ENCODE measurements around the gene PLCL1. TPM values are rescaled to one million over a fixed set of nuclear protein-coding genes. Genes with fewer than 3 reads are reported as not detected.
A peak's percentile ranks its signal among the peaks of the same experiment; 100 is the strongest.

Gene PLCL1
- polyA plus RNA-seq, 1 donor from 2014 or later = 0.23 TPM

GRCh38 chr2:197857476-197858107 is 53.2 kb downstream of the PLCL1 start:
- Mint-ChIP-seq H3K4me3 (no peak overlapping the region), H3K9me3 (peaks cover 0 to 10% (median 0%) of the 10 kb centered on the region in 3 donors), H3K27ac (no peak overlapping the region), H3K4me1 (peaks cover 0 to 6% (median 2%) of the 10 kb centered on the region in 3 donors), H3K27me3 (peaks cover 1% of the 10 kb centered on the region), H3K36me3 (no peaks in the 10 kb centered on the region)

DNA sequence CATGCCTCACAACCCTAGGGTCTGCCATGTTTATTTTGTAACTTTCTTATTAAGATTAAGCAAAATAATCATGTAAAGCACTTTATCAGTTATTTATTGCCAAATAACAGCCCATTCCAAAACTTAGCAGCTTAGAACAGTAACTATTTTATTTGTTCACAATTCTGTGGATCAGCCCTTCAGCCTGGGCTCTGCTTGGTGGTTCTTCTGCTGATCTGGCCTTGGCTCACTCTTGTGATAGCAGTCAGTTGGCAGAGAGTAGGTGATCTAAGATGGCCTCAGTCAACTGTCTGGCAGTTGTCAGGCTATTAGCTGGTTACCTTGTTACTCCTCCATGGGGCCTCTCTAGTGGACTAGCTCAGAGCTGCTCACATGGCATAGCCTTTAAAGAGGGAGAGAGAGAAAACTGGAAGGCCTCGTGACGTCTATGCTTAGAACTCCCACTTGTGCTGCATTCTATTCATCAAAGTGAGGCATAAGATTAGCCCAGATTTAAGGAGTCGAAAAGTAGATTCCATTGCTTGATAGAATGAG is 54.3 kb downstream of the PLCL1 start:
- peaks cover 0 to 6% (median 2%) of the 10 kb centered on the region in 3 donors for H3K4me1 Mint-ChIP-seq
- H3K27me3 Mint-ChIP-seq = peaks cover 1% of the 10 kb centered on the region

GRCh38 chr2:197862246-197862955 is 58.0 kb downstream of the PLCL1 start:
- Mint-ChIP-seq H3K27ac (no peak overlapping the region), H3K9me3 (peaks cover 0 to 10% (median 0%) of the 10 kb centered on the region in 3 donors), H3K36me3 (no peaks in the 10 kb centered on the region), H3K4me1 (peaks cover 0 to 6% (median 2%) of the 10 kb centered on the region in 3 donors), H3K27me3 (peaks cover 1% of the 10 kb centered on the region), H3K4me3 (no peak overlapping the region)

More for the DNA sequence above, 54.3 kb downstream of the PLCL1 start:
- no peaks in the 10 kb centered on the region for H3K36me3 Mint-ChIP-seq
- no peak overlapping the region for H3K4me3 Mint-ChIP-seq
- H3K9me3 Mint-ChIP-seq = peaks cover 0 to 10% (median 0%) of the 10 kb centered on the region in 3 donors
- no peak overlapping the region for H3K27ac Mint-ChIP-seq

GRCh38 chr2:197863744-197864143 is 59.4 kb downstream of the PLCL1 start:
- H3K27me3 Mint-ChIP-seq = peaks cover 1% of the 10 kb centered on the region
- H3K4me1 Mint-ChIP-seq = no peaks in the 10 kb centered on the region
- H3K4me3 Mint-ChIP-seq = no peak overlapping the region
- peaks cover 0 to 10% (median 0%) of the 10 kb centered on the region in 3 donors for H3K9me3 Mint-ChIP-seq
- H3K27ac Mint-ChIP-seq = no peak overlapping the region
- H3K36me3 Mint-ChIP-seq = no peaks in the 10 kb centered on the region

GRCh38 chr2:197866455-197866854 is 62.1 kb downstream of the PLCL1 start:
- Mint-ChIP-seq H3K27ac (no peak overlapping the region), H3K27me3 (peaks cover 1% of the 10 kb centered on the region), H3K9me3 (no peaks in the 10 kb centered on the region), H3K36me3 (no peaks in the 10 kb centered on the region), H3K4me1 (no peaks in the 10 kb centered on the region), H3K4me3 (no peak overlapping the region)

DNA sequence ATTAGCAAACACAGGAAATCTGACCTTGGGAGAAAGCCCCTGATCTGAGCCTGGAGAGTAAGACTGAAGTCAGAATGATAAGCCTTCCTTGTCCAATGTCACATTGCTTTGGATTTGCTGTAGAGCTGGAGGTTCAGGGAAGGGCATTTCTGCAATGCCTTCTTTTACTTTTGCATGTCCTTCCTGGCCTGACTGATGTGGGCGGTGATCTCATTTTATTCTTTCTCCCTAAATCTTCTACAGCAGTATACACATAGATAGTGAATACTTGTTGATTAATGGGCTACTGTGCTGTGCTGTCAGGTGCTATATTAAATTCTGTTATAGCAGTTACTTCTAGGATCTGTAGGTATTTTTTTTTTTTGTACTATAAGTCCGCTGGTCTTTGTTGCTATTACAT is 62.6 kb downstream of the PLCL1 start:
- no peaks in the 10 kb centered on the region for H3K4me1 Mint-ChIP-seq
- no peak overlapping the region for H3K4me3 Mint-ChIP-seq
- H3K27me3 Mint-ChIP-seq = peaks cover 1% of the 10 kb centered on the region
- H3K27ac Mint-ChIP-seq = no peak overlapping the region
- H3K9me3 Mint-ChIP-seq = no peaks in the 10 kb centered on the region
- no peaks in the 10 kb centered on the region for H3K36me3 Mint-ChIP-seq

- no peaks in the 10 kb centered on the region for H3K36me3 Mint-ChIP-seq
- no peaks in the 10 kb centered on the region for H3K9me3 Mint-ChIP-seq
- H3K4me1 Mint-ChIP-seq = no peaks in the 10 kb centered on the region
- no peak overlapping the region for H3K27ac Mint-ChIP-seq
- H3K4me3 Mint-ChIP-seq = no peak overlapping the region
- no peaks in the 10 kb centered on the region for H3K27me3 Mint-ChIP-seq
Measured at GRCh38 chr2:197867624-197868023, 63.2 kb downstream of the PLCL1 start.

GRCh38 chr2:197868206-197868605 is 63.8 kb downstream of the PLCL1 start:
- Mint-ChIP-seq H3K9me3 (no peaks in the 10 kb centered on the region), H3K4me1 (no peaks in the 10 kb centered on the region), H3K27me3 (no peaks in the 10 kb centered on the region), H3K36me3 (no peaks in the 10 kb centered on the region), H3K4me3 (no peak overlapping the region), H3K27ac (no peak overlapping the region)

GRCh38 chr2:197869041-197869440 is 64.6 kb downstream of the PLCL1 start:
- H3K36me3 Mint-ChIP-seq = no peaks in the 10 kb centered on the region
- no peaks in the 10 kb centered on the region for H3K27me3 Mint-ChIP-seq
- no peak overlapping the region for H3K4me3 Mint-ChIP-seq
- no peak overlapping the region for H3K27ac Mint-ChIP-seq
- H3K4me1 Mint-ChIP-seq = no peaks in the 10 kb centered on the region
- H3K9me3 Mint-ChIP-seq = no peaks in the 10 kb centered on the region

- no peak overlapping the region for H3K4me3 Mint-ChIP-seq
- no peaks in the 10 kb centered on the region for H3K27me3 Mint-ChIP-seq
- H3K27ac Mint-ChIP-seq = peak overlapping the region in 1 of 3 donors; percentile 60
- no peaks in the 10 kb centered on the region for H3K9me3 Mint-ChIP-seq
- H3K4me1 Mint-ChIP-seq = no peaks in the 10 kb centered on the region
- H3K36me3 Mint-ChIP-seq = no peaks in the 10 kb centered on the region
Measured at GRCh38 chr2:197869501-197870111, 65.2 kb downstream of the PLCL1 start.

GRCh38 chr2:197870137-197870536 is 65.7 kb downstream of the PLCL1 start:
- no peak overlapping the region for H3K4me3 Mint-ChIP-seq

GRCh38 chr2:197871780-197872456 is 67.5 kb downstream of the PLCL1 start:
- no peaks in the 10 kb centered on the region for H3K9me3 Mint-ChIP-seq
- H3K27me3 Mint-ChIP-seq = no peaks in the 10 kb centered on the region
- H3K4me1 Mint-ChIP-seq = no peaks in the 10 kb centered on the region
- H3K4me3 Mint-ChIP-seq = no peak overlapping the region
- no peak overlapping the region for H3K27ac Mint-ChIP-seq
- H3K36me3 Mint-ChIP-seq = no peaks in the 10 kb centered on the region

More at GRCh38 chr2:197870137-197870536, 65.7 kb downstream of the PLCL1 start:
- no peaks in the 10 kb centered on the region for H3K36me3 Mint-ChIP-seq
- H3K27me3 Mint-ChIP-seq = no peaks in the 10 kb centered on the region
- H3K4me1 Mint-ChIP-seq = no peaks in the 10 kb centered on the region
- peak overlapping the region in 1 of 3 donors; percentile 60 for H3K27ac Mint-ChIP-seq
- H3K9me3 Mint-ChIP-seq = no peaks in the 10 kb centered on the region

DNA sequence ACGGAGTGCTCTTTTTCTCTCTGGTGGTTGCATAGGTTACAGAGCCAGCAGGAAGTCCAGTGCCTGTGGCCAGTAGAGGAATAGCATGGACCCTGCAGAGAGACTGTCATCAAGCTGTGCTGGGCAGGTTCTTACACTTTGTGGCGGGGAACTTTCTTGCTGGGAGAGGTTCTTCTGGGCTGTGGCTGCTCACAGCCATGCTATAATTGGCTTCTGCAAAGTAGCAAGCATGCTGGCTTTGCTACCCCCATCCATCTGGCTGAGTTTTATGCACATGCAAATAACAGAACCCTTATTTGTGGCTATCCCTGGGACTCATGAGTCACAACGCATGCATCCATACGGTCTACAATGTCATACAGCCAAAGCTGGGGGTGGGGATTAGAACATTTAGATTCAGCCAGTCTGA is 68.9 kb downstream of the PLCL1 start:
- H3K27me3 Mint-ChIP-seq = no peaks in the 10 kb centered on the region
- no peak overlapping the region for H3K27ac Mint-ChIP-seq
- H3K4me3 Mint-ChIP-seq = no peak overlapping the region
- H3K4me1 Mint-ChIP-seq = no peaks in the 10 kb centered on the region
- H3K36me3 Mint-ChIP-seq = no peaks in the 10 kb centered on the region
- H3K9me3 Mint-ChIP-seq = no peaks in the 10 kb centered on the region

GRCh38 chr2:197875763-197876162 is 71.4 kb downstream of the PLCL1 start:
- Mint-ChIP-seq H3K4me1 (no peaks in the 10 kb centered on the region), H3K27me3 (no peaks in the 10 kb centered on the region), H3K36me3 (no peaks in the 10 kb centered on the region), H3K9me3 (no peaks in the 10 kb centered on the region), H3K4me3 (no peak overlapping the region), H3K27ac (no peak overlapping the region)

- no peaks in the 10 kb centered on the region for H3K9me3 Mint-ChIP-seq
- no peaks in the 10 kb centered on the region for H3K27me3 Mint-ChIP-seq
- H3K4me1 Mint-ChIP-seq = no peaks in the 10 kb centered on the region
- no peak overlapping the region for H3K27ac Mint-ChIP-seq
- no peak overlapping the region for H3K4me3 Mint-ChIP-seq
- H3K36me3 Mint-ChIP-seq = no peaks in the 10 kb centered on the region
Measured at GRCh38 chr2:197876524-197876923, 72.1 kb downstream of the PLCL1 start.
